Cardiac fibroblast (primary cell): Measurements from ENCODE around the gene GNPNAT1.
"Not testable (repeated sequence)": the region's sequence is repeated elsewhere in the genome, so short reads cannot be mapped to it uniquely, and the experiment has no call there.

ENCODE experiments used
- DNase-seq, 2 donors: peaks; one replicate each; pipeline versions ENCODE4 v3.0.0 to v3.0.0-alpha.2; 2010; ENCODE audit warnings: low read depth in 2 of 2
- H3K4me3 ChIP-seq, 2 donors: replicated peaks in 1 of 2; 1 replicate in 1 of 2; 2 replicates in 1 of 2; pipeline ENCODE4 v1.5.1; 2011; ENCODE audit warnings: low read depth in 2 of 2, low read length in 2 of 2, mild to moderate bottlenecking in 2 of 2, moderate library complexity in 1 of 2
- CTCF ChIP-seq: IDR thresholded peaks from one replicate; pipeline ENCODE4 v1.5.1; 2011; ENCODE audit warnings: low read depth, mild to moderate bottlenecking, low read length, inconsistent platforms

Gene GNPNAT1

GRCh38 chr14:52730709-52731111 is 60.7 kb downstream of the GNPNAT1 start:
- peak; percentile 24 to 31 for DNase-seq
- TF ChIP-seq CTCF: no peak
- H3K4me3 ChIP-seq: peak overlapping the region; percentile 97 to 99

- H3K4me3 ChIP-seq: peak within 1 kb of the TSS; percentile 97 to 99
- DNase-seq: peak; percentile 98 to 99
- no peak for TF ChIP-seq CTCF
Observed at GRCh38 chr14:52729925-52730708, 61.3 kb downstream of the GNPNAT1 start, which contains the start of gene STYX. STYX (plus strand) TSS chr14:52730166; CDS start chr14:52730475, 309 bp downstream.

- no peak for DNase-seq
- TF ChIP-seq CTCF: no peak
- peak overlapping the region; percentile 19 to 26 for H3K4me3 ChIP-seq
Observed at GRCh38 chr14:52729585-52729924, 61.9 kb downstream of the GNPNAT1 start.

GRCh38 chr14:52729035-52729434 is 62.4 kb downstream of the GNPNAT1 start:
- H3K4me3 ChIP-seq, DNase-seq: not testable (repeated sequence)

- not testable (repeated sequence) for H3K4me3 ChIP-seq
Observed at GRCh38 chr14:52727509-52727908, 63.9 kb downstream of the GNPNAT1 start.

More at GRCh38 chr14:52727509-52727908, 63.9 kb downstream of the GNPNAT1 start:
- not testable (repeated sequence) for DNase-seq
